Transverse colon (tissue), 3 donors: Measurements from ENCODE around the gene SLC6A8.
"Not testable (repeated sequence)": the region's sequence is repeated elsewhere in the genome, so short reads cannot be mapped to it uniquely, and the experiment has no call there.

Source experiments
- CTCF ChIP-seq, 5 experiments: fragments of 200-600 bp in 3 of 5; fragments of 450-650 bp in 2 of 5; sonication (generic) in 3 of 5; IDR thresholded peaks; 1 replicate in 2 of 5; 2 replicates in 3 of 5; pipeline ENCODE4 v1.5.1; 2016 to 2017; ENCODE audit warnings: antibody characterized with exemption in 5 of 5, inconsistent platforms in 3 of 5, mild to moderate bottlenecking in 2 of 5, moderate library complexity in 1 of 5
- EP300 ChIP-seq: sonication (generic); formaldehyde crosslinking; IDR thresholded peaks from one replicate; pipeline ENCODE4 v1.6.1; 2017; ENCODE audit warnings: antibody characterized with exemption, low read depth

GRCh38 chrX:153730115-153730514 is 42.4 kb downstream of the SLC6A8 start:
- not testable (repeated sequence) for TF ChIP-seq EP300; CTCF (IDR thresholded peaks at IDR 0.05)
